ENCODE data around the gene PEPD. TPM values are rescaled to one million over a fixed set of nuclear protein-coding genes. Genes with fewer than 3 reads are reported as not detected.

PEPD gene
- total and polyA plus RNA-seq, 2 donors (not counting 3 experiments of a cell fraction or from before 2014, with no cell fraction given), result 73.7 to 126 TPM

GRCh38 chr19:33414667-33415605 lies 106.7 kb downstream of the PEPD start:
- no peaks in the 10 kb centered on the region for H3K9me1 ChIP-seq (replicated peaks; ENCODE audit: control insufficient read depth, extremely low read depth, insufficient read depth, low read length)
- POLR2A ChIA-PET, result no interaction called here
- FAIRE-seq, result no peak
- H3K9me3 ChIP-seq (replicated peaks; ENCODE audit: control insufficient read depth, insufficient read depth, low read length), result no peaks in the 10 kb centered on the region
- H4K20me1 ChIP-seq (replicated peaks; ENCODE audit: control insufficient read depth, extremely low read depth, insufficient read depth, low read length), result no peaks in the 10 kb centered on the region
- no peak overlapping the region for H3K4me3 ChIP-seq (replicated peaks in 1 of 3; ENCODE audit: insufficient read depth in 1 of 3, low read depth in 1 of 3, low read length in 3 of 3)
- peaks cover 0 to 3% of the 10 kb centered on the region in 2 experiments for H3K36me3 ChIP-seq (ENCODE audit: control insufficient read depth in 2 of 2, extremely low read depth in 1 of 2, insufficient read depth in 2 of 2, low read length in 2 of 2)
- no peak overlapping the region for H3K27ac ChIP-seq (ENCODE audit: insufficient read depth, low read depth, low read length)
- intact Hi-C loops (cut with micrococcal nuclease), result no loop called here
- no peaks in the 10 kb centered on the region for H3K79me2 ChIP-seq (ENCODE audit: control insufficient read depth, insufficient read depth, low read length)
- no peak overlapping the region for H3K9ac ChIP-seq (replicated peaks; ENCODE audit: extremely low read depth, insufficient read depth, low read length)
- CTCF ChIA-PET, result interaction anchor here (0.6 to 8.7 kb wide), 15 partner anchors 10 to 682 kb away, joined by 3 to 200 read pairs (median 5); partner anchors contain the start of gene PEPD
- no peak overlapping the region for H3K4me2 ChIP-seq (ENCODE audit: insufficient read depth, low read length)
- H2AFZ ChIP-seq (ENCODE audit: low read depth, low read length), result no peak overlapping the region
- H3K27me3 ChIP-seq (ENCODE audit: control insufficient read depth in 2 of 2, insufficient read depth in 2 of 2, low read length in 2 of 2), result no peaks in the 10 kb centered on the region
- TF ChIP-seq CTCF (IDR thresholded peaks at IDR 0.05; ENCODE audit: extremely low read depth in 1 of 2, insufficient read depth in 1 of 2, low read depth in 1 of 2, low read length in 2 of 2), result no peak
- no peak for TF ChIP-seq GATA2 (IDR thresholded peaks at IDR 0.05; ENCODE audit: insufficient read depth, insufficient read length, low read depth, low read length)
- no peak for TF ChIP-seq MYC (IDR thresholded peaks at IDR 0.05; ENCODE audit: low read depth, low read length)
- no peak for TF ChIP-seq POLR2AphosphoS5 (IDR thresholded peaks at IDR 0.05; ENCODE audit: insufficient read depth, low read depth, low read length)
- TF ChIP-seq MAX (IDR thresholded peaks at IDR 0.05; ENCODE audit: insufficient read depth, insufficient read length), result no peak
- no peak for TF ChIP-seq JUN (IDR thresholded peaks at IDR 0.05; ENCODE audit: borderline replicate concordance, insufficient read depth, insufficient read length, low read depth)
- TF ChIP-seq EZH2 (IDR thresholded peaks at IDR 0.05; ENCODE audit: borderline replicate concordance, low read depth, low read length, severe bottlenecking), result no peak
- TF ChIP-seq FOS (IDR thresholded peaks at IDR 0.05; ENCODE audit: borderline replicate concordance, insufficient read depth, low read length), result no peak
- no peak for TF ChIP-seq POLR2A (IDR thresholded peaks at IDR 0.05; ENCODE audit: low read depth, low read length)
- H3K4me1 ChIP-seq (ENCODE audit: control insufficient read depth, extremely low read depth, insufficient read depth, low read length), result no peaks in the 10 kb centered on the region
- dilution Hi-C loops (cut with MboI; ENCODE audit: extremely low pct_ligation_motif_present, low sequenced_read_pairs), result no loop called here
- no TSS peak for BruUV-seq (replicated peaks)
- DNase-seq (ENCODE audit: low read depth, low spot score), result no peak
